ENCODE results near the gene CYTH1.

The CYTH1 gene

DNA sequence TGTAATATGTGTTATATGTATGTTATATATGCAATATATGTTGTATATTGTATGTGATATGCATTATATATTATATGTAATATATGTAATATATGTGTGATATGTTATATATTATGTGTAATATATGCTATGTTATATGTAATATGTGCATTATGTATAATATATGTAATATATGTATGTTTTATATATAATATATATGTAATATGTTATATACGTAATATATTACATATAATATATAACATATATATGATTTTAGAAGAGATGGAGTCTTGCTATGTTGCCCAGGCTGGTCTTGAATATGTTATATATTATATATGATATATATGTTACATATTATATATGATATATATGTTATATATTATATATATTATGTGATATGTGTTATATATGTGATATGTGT is 139.4 kb downstream of the CYTH1 start:
- Histone ChIP-seq H3K27ac (ENCODE audit: low read length) (no peak overlapping the region), H3K4me1 (ENCODE audit: control insufficient read depth, low read depth, low read length) (no peaks in the 10 kb centered on the region), H3K27me3 (ENCODE audit: control insufficient read depth, insufficient read depth, low read length) (no peaks in the 10 kb centered on the region), H3K4me3 (ENCODE audit: low read length) (no peak overlapping the region), H3K36me3 (ENCODE audit: control insufficient read depth, low read depth, low read length) (no peaks in the 10 kb centered on the region), H3K9me3 (ENCODE audit: control insufficient read depth, low read depth, low read length) (no peaks in the 10 kb centered on the region), H3K9ac (ENCODE audit: low read length) (no peak overlapping the region)

GRCh38 chr17:78641666-78642065 is 140.4 kb downstream of the CYTH1 start:
- no peaks in the 10 kb centered on the region for H3K9me3 ChIP-seq (ENCODE audit: control insufficient read depth, low read depth, low read length)
- H3K27me3 ChIP-seq (ENCODE audit: control insufficient read depth, insufficient read depth, low read length), result no peaks in the 10 kb centered on the region
- H3K27ac ChIP-seq (ENCODE audit: low read length), result no peak overlapping the region

DNA sequence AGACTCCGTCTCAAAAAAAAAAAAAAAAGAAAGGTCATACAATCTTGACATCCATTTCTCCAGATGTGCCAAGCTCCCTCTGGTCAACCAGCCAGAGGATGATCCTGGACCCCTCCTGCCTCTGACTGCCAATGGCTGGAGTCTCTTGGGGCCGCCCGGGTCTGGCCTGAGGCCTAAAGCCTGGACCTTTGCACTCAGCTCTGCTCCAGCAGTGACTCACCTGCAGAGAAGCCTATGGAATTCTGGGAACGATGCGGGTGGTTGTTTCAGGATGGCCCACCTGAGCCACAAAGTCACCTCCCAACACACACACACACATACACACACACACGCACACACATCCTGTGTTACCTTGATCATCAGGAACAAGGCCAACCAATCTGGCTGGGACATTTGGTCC is 140.8 kb downstream of the CYTH1 start:
- Histone ChIP-seq H3K4me1 (ENCODE audit: control insufficient read depth, low read depth, low read length) (no peaks in the 10 kb centered on the region), H3K9ac (ENCODE audit: low read length) (no peak overlapping the region), H3K36me3 (ENCODE audit: control insufficient read depth, low read depth, low read length) (no peaks in the 10 kb centered on the region), H3K27ac (ENCODE audit: low read length) (no peak overlapping the region), H3K27me3 (ENCODE audit: control insufficient read depth, insufficient read depth, low read length) (no peaks in the 10 kb centered on the region), H3K9me3 (ENCODE audit: control insufficient read depth, low read depth, low read length) (no peaks in the 10 kb centered on the region), H3K4me3 (ENCODE audit: low read length) (no peak overlapping the region)

More at GRCh38 chr17:78641666-78642065, 140.4 kb downstream of the CYTH1 start:
- Histone ChIP-seq H3K36me3 (ENCODE audit: control insufficient read depth, low read depth, low read length) (no peaks in the 10 kb centered on the region), H3K4me1 (ENCODE audit: control insufficient read depth, low read depth, low read length) (no peaks in the 10 kb centered on the region), H3K9ac (ENCODE audit: low read length) (no peak overlapping the region), H3K4me3 (ENCODE audit: low read length) (no peak overlapping the region)

DNA sequence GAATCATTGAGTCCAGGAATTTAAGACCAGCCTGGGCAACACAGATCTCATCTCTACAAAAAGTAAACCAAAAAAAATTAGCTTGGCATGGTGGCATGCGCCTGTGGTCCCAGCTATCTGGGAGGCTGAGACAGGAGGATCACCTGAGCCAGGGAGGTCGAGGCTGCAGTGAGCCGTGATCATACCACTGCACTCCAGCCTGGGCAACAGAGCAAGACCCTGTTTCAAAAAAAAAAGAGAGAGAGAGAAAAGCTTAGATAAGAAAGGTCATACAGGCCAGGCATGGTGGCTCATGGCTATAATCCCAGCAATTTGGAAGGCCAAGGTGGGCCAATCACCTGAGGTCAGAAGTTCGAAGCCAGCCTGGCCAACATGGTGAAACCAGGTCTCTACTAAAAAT is 141.4 kb downstream of the CYTH1 start:
- Histone ChIP-seq H3K9me3 (ENCODE audit: control insufficient read depth, low read depth, low read length) (no peaks in the 10 kb centered on the region), H3K9ac (ENCODE audit: low read length) (no peak overlapping the region), H3K4me1 (ENCODE audit: control insufficient read depth, low read depth, low read length) (no peaks in the 10 kb centered on the region), H3K36me3 (ENCODE audit: control insufficient read depth, low read depth, low read length) (no peaks in the 10 kb centered on the region), H3K27me3 (ENCODE audit: control insufficient read depth, insufficient read depth, low read length) (no peaks in the 10 kb centered on the region), H3K4me3 (ENCODE audit: low read length) (no peak overlapping the region), H3K27ac (ENCODE audit: low read length) (no peak overlapping the region)

DNA sequence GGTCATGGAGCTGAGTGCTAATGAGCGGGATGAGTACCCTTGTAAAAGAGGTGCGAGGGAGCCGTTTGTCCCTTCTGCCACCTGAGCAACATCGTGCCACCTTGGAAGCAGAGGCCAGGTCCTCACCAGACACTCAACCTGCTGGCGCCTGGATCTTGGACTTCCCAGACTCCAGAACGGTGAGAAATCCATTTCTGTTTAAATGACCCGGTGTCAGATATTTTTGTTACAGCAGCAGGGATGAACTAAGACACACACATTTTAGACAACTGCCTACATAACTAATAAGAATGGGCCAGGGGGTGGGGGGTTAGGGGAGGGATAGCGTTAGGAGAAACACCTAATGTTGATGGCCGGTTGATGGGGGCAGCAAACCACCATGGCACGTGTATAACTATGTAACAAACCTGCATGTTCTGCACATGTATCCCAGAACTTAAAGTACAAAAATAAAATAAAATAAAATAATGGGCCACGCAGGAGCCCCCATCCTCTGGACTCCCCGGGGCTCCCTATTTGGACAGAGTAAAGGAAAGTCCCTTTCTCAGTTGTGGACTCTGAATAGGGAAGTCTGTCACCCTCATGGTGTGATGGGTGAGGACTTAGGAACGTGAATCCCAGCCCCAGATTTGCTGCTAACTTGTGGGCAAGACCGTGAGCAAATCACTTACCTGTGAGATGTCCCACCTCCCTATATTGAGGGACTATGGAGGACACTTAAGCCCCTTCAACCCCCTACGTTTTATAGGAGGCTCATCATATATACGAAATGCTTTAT is 144.2 kb downstream of the CYTH1 start:
- Histone ChIP-seq H3K27me3 (ENCODE audit: control insufficient read depth, insufficient read depth, low read length) (no peaks in the 10 kb centered on the region), H3K9me3 (ENCODE audit: control insufficient read depth, low read depth, low read length) (no peaks in the 10 kb centered on the region), H3K4me3 (ENCODE audit: low read length) (no peak overlapping the region), H3K27ac (ENCODE audit: low read length) (no peak overlapping the region), H3K9ac (ENCODE audit: low read length) (no peak overlapping the region), H3K36me3 (ENCODE audit: control insufficient read depth, low read depth, low read length) (no peaks in the 10 kb centered on the region), H3K4me1 (ENCODE audit: control insufficient read depth, low read depth, low read length) (no peaks in the 10 kb centered on the region)

DNA sequence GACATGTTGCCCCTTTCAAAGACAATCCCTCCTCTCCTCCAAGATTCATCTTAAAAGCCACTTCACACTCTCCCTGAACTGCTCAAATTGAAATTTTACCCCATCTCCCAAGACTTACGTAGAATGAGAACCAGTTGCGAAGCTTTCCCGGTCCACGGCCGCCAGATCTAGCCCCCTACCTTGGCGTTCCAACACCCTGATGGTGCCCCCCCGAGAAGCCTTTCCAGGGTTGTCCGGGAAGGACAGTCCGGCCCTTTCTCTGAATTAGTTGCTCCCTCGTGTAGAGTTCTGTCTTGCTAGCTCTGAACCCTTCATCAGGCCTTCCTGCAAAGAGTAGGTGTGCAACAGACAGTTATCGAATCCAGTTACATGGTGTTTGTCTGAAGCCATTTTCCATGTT is 144.9 kb downstream of the CYTH1 start:
- Histone ChIP-seq H3K4me1 (ENCODE audit: control insufficient read depth, low read depth, low read length) (no peaks in the 10 kb centered on the region), H3K27me3 (ENCODE audit: control insufficient read depth, insufficient read depth, low read length) (no peaks in the 10 kb centered on the region), H3K27ac (ENCODE audit: low read length) (no peak overlapping the region), H3K9me3 (ENCODE audit: control insufficient read depth, low read depth, low read length) (no peaks in the 10 kb centered on the region), H3K36me3 (ENCODE audit: control insufficient read depth, low read depth, low read length) (no peaks in the 10 kb centered on the region), H3K4me3 (ENCODE audit: low read length) (no peak overlapping the region), H3K9ac (ENCODE audit: low read length) (no peak overlapping the region)

DNA sequence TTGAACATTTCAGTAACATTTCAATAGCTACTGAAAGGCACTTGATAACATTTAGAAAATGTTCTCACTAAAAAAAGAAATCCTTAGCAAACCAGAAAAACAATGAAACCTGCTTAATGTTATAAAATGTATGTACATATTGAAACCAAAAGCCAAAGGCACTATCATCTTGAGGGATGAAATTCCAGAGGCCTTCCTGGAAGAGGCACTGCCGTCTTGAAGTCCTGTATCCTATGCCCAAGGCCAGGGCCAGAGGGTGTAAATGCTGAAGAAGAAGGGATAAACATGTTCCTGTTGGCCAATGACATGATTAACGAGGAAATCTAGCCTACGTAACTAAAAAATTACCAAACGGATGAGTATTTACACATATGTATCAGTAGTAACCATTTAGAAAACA is 147.9 kb downstream of the CYTH1 start:
- Histone ChIP-seq H3K4me3 (ENCODE audit: low read length) (no peak overlapping the region), H3K9ac (ENCODE audit: low read length) (no peak overlapping the region), H3K4me1 (ENCODE audit: control insufficient read depth, low read depth, low read length) (no peaks in the 10 kb centered on the region), H3K36me3 (ENCODE audit: control insufficient read depth, low read depth, low read length) (no peaks in the 10 kb centered on the region), H3K9me3 (ENCODE audit: control insufficient read depth, low read depth, low read length) (no peaks in the 10 kb centered on the region), H3K27ac (ENCODE audit: low read length) (no peak overlapping the region), H3K27me3 (ENCODE audit: control insufficient read depth, insufficient read depth, low read length) (no peaks in the 10 kb centered on the region)

DNA sequence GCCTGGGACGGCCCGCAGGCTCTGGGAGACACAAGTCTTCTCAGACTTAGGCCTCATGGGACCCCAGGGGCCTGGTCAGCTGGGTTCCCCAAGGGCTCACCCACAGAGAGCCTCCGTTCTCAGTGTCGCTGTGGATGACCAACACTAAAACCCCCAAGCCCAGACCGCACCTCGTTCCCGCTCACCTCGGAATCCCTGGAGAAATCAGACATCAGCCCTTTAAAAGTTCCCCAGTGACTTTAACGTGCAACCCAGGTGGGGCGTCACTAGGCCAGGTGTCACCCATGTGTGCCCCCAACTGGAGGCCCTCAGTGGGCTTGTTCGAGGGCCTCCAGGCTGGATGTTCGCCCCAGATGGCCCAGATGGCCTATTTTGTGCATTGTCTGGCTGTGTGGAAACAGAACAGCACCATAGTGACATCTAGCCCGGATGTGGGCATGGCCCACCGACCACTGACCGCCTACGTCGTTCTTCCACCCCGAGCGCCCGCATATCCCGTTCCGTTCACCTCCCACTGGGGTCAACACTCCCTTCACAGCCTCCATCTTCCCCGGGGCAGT is 152.6 kb downstream of the CYTH1 start:
- no peaks in the 10 kb centered on the region for H3K27me3 ChIP-seq (ENCODE audit: control insufficient read depth, insufficient read depth, low read length)
- H3K9me3 ChIP-seq (ENCODE audit: control insufficient read depth, low read depth, low read length), result no peaks in the 10 kb centered on the region
- no peak overlapping the region for H3K4me3 ChIP-seq (ENCODE audit: low read length)
- no peaks in the 10 kb centered on the region for H3K36me3 ChIP-seq (ENCODE audit: control insufficient read depth, low read depth, low read length)
- H3K27ac ChIP-seq (ENCODE audit: low read length), result no peak overlapping the region
- H3K4me1 ChIP-seq (ENCODE audit: control insufficient read depth, low read depth, low read length), result no peaks in the 10 kb centered on the region
- H3K9ac ChIP-seq (ENCODE audit: low read length), result no peak overlapping the region

DNA sequence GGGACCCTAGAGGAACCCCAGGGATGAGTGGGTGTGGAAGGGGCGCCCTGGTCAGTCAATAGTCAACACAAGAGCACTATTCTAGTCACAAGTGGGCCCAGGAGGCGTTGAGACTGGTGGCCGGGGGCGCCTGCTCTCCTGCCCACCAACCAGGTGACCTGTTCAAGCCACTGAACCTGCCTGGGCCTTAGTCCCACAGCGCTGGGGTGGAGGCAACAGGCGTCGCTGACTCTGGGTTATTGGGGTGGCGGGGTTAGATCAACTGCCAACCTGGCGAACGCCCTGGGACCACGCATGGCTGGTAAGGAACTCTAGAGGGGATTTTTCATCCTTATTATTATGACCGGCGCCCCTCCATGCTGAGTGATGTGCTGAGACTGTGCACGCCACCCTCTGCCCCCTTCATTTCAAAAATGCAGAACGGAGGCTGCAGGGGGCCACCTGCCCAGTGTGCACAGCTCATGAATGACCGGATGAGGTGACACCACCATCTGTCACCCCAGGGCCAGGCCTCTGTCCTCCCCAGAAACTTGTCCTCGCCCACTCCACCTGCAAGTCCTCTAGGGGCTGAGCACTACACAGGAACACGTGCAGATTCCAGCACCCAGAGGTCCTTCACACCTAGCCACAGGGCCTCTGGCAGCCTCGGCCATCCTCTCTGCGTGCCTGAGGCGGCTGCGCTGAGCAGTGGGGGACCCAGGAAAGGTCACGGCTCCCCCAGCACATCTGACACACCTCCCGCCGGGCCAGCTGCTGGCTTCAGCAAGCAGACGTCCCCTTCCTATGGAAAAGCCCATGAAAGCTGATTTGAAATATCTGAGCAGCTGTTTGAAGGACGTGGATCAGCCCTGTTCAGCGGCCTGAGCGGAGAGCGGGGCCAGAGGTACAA is 153.3 kb downstream of the CYTH1 start:
- H3K36me3 ChIP-seq (ENCODE audit: control insufficient read depth, low read depth, low read length), result no peaks in the 10 kb centered on the region
- H3K4me1 ChIP-seq (ENCODE audit: control insufficient read depth, low read depth, low read length), result no peaks in the 10 kb centered on the region
- H3K27ac ChIP-seq (ENCODE audit: low read length), result no peak overlapping the region
- no peak overlapping the region for H3K4me3 ChIP-seq (ENCODE audit: low read length)
- H3K9ac ChIP-seq (ENCODE audit: low read length), result no peak overlapping the region
- no peaks in the 10 kb centered on the region for H3K9me3 ChIP-seq (ENCODE audit: control insufficient read depth, low read depth, low read length)
- no peaks in the 10 kb centered on the region for H3K27me3 ChIP-seq (ENCODE audit: control insufficient read depth, insufficient read depth, low read length)

GRCh38 chr17:78624324-78625151 is 157.5 kb downstream of the CYTH1 start:
- Histone ChIP-seq H3K9ac (ENCODE audit: low read length) (no peak overlapping the region), H3K27ac (ENCODE audit: low read length) (no peak overlapping the region), H3K9me3 (ENCODE audit: control insufficient read depth, low read depth, low read length) (no peaks in the 10 kb centered on the region), H3K4me3 (ENCODE audit: low read length) (no peak overlapping the region), H3K4me1 (ENCODE audit: control insufficient read depth, low read depth, low read length) (no peaks in the 10 kb centered on the region), H3K27me3 (ENCODE audit: control insufficient read depth, insufficient read depth, low read length) (no peaks in the 10 kb centered on the region), H3K36me3 (ENCODE audit: control insufficient read depth, low read depth, low read length) (no peaks in the 10 kb centered on the region)
